ENCODE data around the gene ENG.

The ENG gene

GRCh38 chr9:127854184-127854806 is at the start of gene ENG:
TSS of gene ENG (minus strand) at chr9:127854658. CDS start at chr9:127854355, 303 bp downstream.
- Histone ChIP-seq H3K27ac (peak within 1 kb of the TSS; percentile 40), H3K36me3 (peaks cover 2% of the 10 kb centered on the region; the same call in 1 of the 2 replicates), H3K9me3 (ENCODE audit: severe bottlenecking) (peaks cover 14% of the 10 kb centered on the region), H3K4me3 (ENCODE audit: low read depth, low read length) (no peak within 1 kb of the TSS), H3K27me3 (ENCODE audit: insufficient read depth, low read depth, severe bottlenecking) (no peaks in the 10 kb centered on the region)
- DNase-seq, result no peak
- TF ChIP-seq CTCF (IDR thresholded peaks at IDR 0.05; ENCODE audit: low read depth, low read length), result 0 out of 2 replicates have a peak, but pooled peaks have one; percentile 4

GRCh38 chr9:127903557-127904475 is 49.4 kb upstream of the ENG start:
- no peak for TF ChIP-seq CTCF (IDR thresholded peaks at IDR 0.05; ENCODE audit: low read depth, low read length)
- no peaks in the 10 kb centered on the region for H3K27me3 ChIP-seq (ENCODE audit: insufficient read depth, low read depth, severe bottlenecking)
- peak; percentile 86 for DNase-seq
- no peak overlapping the region for H3K4me3 ChIP-seq (ENCODE audit: low read depth, low read length)
- H3K36me3 ChIP-seq, result peaks cover 3% of the 10 kb centered on the region; the same call in 1 of the 2 replicates
- no peaks in the 10 kb centered on the region for H3K9me3 ChIP-seq (ENCODE audit: severe bottlenecking)
- peak overlapping the region; percentile 38 for H3K27ac ChIP-seq

GRCh38 chr9:127899128-127899943 is 44.9 kb upstream of the ENG start, which contains the start of gene ST6GALNAC6:
TSS of gene ST6GALNAC6 (minus strand) at chr9:127899603. CDS start at chr9:127897981, 1,622 bp downstream.
- H3K27ac ChIP-seq, result peak within 1 kb of the TSS; percentile 71
- DNase-seq, result peak; percentile 76

GRCh38 chr9:127898433-127899127 is 44.1 kb upstream of the ENG start:
- DNase-seq, result no peak
- peak overlapping the region; percentile 80 for H3K4me3 ChIP-seq (ENCODE audit: low read depth, low read length)
- H3K36me3 ChIP-seq, result peaks cover 43% of the 10 kb centered on the region
- H3K27me3 ChIP-seq (ENCODE audit: insufficient read depth, low read depth, severe bottlenecking), result no peaks in the 10 kb centered on the region
- peaks cover 1% of the 10 kb centered on the region for H3K9me3 ChIP-seq (ENCODE audit: severe bottlenecking)
- peak overlapping the region; percentile 71 for H3K27ac ChIP-seq
- no peak for TF ChIP-seq CTCF (IDR thresholded peaks at IDR 0.05; ENCODE audit: low read depth, low read length)

More at GRCh38 chr9:127899128-127899943, 44.9 kb upstream of the ENG start, which contains the start of gene ST6GALNAC6:
- Histone ChIP-seq H3K9me3 (ENCODE audit: severe bottlenecking) (no peaks in the 10 kb centered on the region), H3K27me3 (ENCODE audit: insufficient read depth, low read depth, severe bottlenecking) (no peaks in the 10 kb centered on the region), H3K36me3 (peaks cover 35% of the 10 kb centered on the region), H3K4me3 (ENCODE audit: low read depth, low read length) (peak within 1 kb of the TSS; percentile 80)
- TF ChIP-seq CTCF (IDR thresholded peaks at IDR 0.05; ENCODE audit: low read depth, low read length), result no peak

GRCh38 chr9:127897193-127897692 is 42.8 kb upstream of the ENG start:
- Histone ChIP-seq H3K27ac (no peak overlapping the region; the same call in 1 of the 2 replicates), H3K9me3 (ENCODE audit: severe bottlenecking) (peaks cover 3% of the 10 kb centered on the region), H3K36me3 (peaks cover 56% of the 10 kb centered on the region), H3K4me3 (ENCODE audit: low read depth, low read length) (no peak overlapping the region), H3K27me3 (ENCODE audit: insufficient read depth, low read depth, severe bottlenecking) (no peaks in the 10 kb centered on the region)
- TF ChIP-seq CTCF (IDR thresholded peaks at IDR 0.05; ENCODE audit: low read depth, low read length), result no peak
- peak; percentile 81 for DNase-seq

All from WERI-Rb-1 (cell line).